H1 (cell line): Measurements from ENCODE around the gene MACROD2. TPM values are rescaled to one million over a fixed set of nuclear protein-coding genes. Genes with fewer than 3 reads are reported as not detected.

Source experiments
- CHD7 ChIP-seq: fragments of 300-600 bp; sonication (generic); IDR thresholded peaks from 2 replicates; pipeline ENCODE4 v1.7.1; 2012; ENCODE audit warnings: low read length, moderate library complexity, mild to moderate bottlenecking, inconsistent platforms; ENCODE audit not compliant: insufficient replicate concordance
- E2F6 ChIP-seq: IDR thresholded peaks from 2 replicates; pipeline ENCODE4 v1.6.1; 2012; ENCODE audit warnings: inconsistent platforms
- RNF2 ChIP-seq: fragments of 200-900, 300-1000 bp; sonication (generic); IDR thresholded peaks from 2 replicates; pipeline ENCODE4 v1.7.1; 2016; ENCODE audit warnings: borderline replicate concordance, low read depth, mild to moderate bottlenecking, antibody characterized with exemption, low read length; ENCODE audit not compliant: poor library complexity, severe bottlenecking; ENCODE audit errors: missing control alignments
- SP2 ChIP-seq: IDR thresholded peaks from 2 replicates; pipeline ENCODE4 v1.6.1; 2012; ENCODE audit warnings: mild to moderate bottlenecking, low read length, inconsistent platforms
- TBP ChIP-seq: IDR thresholded peaks from 2 replicates; pipeline ENCODE4 v1.6.1; 2011; ENCODE audit warnings: low read depth, low read length, improper control_type of control experiment
- polyA plus RNA-seq, 7 experiments: library from polyadenylated mRNA; depleted of rRNA in 3 of 7; stranded (reverse) in 5 of 7; unstranded in 2 of 7; fragments of >200 nt in 5 of 7; fragments of 200-250 nt in 2 of 7; gene quantifications; 1 replicate in 5 of 7; 2 replicates in 1 of 7; 4 replicates in 1 of 7; pipeline versions ENCODE4 v1.2.1 to v1.2.3, GENCODE V29; 2011 to 2013; ENCODE audit warnings: missing spikeins in 2 of 7, mixed read lengths in 2 of 7
- total RNA-seq: library from RNA; stranded (reverse); fragmentation: NEBNext Ultra II Directional; extraction: Animal tissue kit (Norgen Biotek cat#: 25700); gene quantifications from 2 replicates; pipeline ENCODE4 v1.2.1, GENCODE V29; 2021

MACROD2 gene
- total and polyA plus RNA-seq, 2 of the 8 experiments (the other 6 are each of a cell fraction or from before 2014, with no cell fraction given): 0.70 to 3.9 TPM

GRCh38 chr20:14865169-14865568, 869.9 kb downstream of the MACROD2 start (continued):
- TF ChIP-seq CHD7 (no peak), E2F6 (no peak), RNF2 (no peak), TBP (no peak), SP2 (no peak)
